ENCODE results near the gene HPS4.
A peak's percentile ranks its signal among the peaks of the same experiment; 100 is the strongest.
"Not testable (repeated sequence)": the region's sequence is repeated elsewhere in the genome, so short reads cannot be mapped to it uniquely, and the experiment has no call there.

Gene HPS4

GRCh38 chr22:26442086-26442756, 41.4 kb downstream of the HPS4 start:
- no peak for DNase-seq (ENCODE audit: low read depth)

GRCh38 chr22:26439559-26439958, 44.0 kb downstream of the HPS4 start:
- no peak for DNase-seq (ENCODE audit: low read depth)

- not testable (repeated sequence) for DNase-seq (ENCODE audit: low read depth)
Observed at GRCh38 chr22:26438776-26439175, 44.8 kb downstream of the HPS4 start.

- no peak for DNase-seq (ENCODE audit: low read depth)
Observed at GRCh38 chr22:26437694-26438392, 45.7 kb downstream of the HPS4 start.

- no peak for DNase-seq (ENCODE audit: low read depth)
Observed at GRCh38 chr22:26436903-26437515, 46.6 kb downstream of the HPS4 start.

GRCh38 chr22:26435327-26436093, 48.1 kb downstream of the HPS4 start:
- no peak for DNase-seq (ENCODE audit: low read depth)

GRCh38 chr22:26433805-26434204, 49.8 kb downstream of the HPS4 start:
- no peak for DNase-seq (ENCODE audit: low read depth)

- DNase-seq (ENCODE audit: low read depth), result no peak
Observed at GRCh38 chr22:26432619-26433311, 50.8 kb downstream of the HPS4 start.

GRCh38 chr22:26431261-26431995, 52.2 kb downstream of the HPS4 start:
- DNase-seq (ENCODE audit: low read depth), result no peak

- DNase-seq (ENCODE audit: low read depth), result no peak
Observed at GRCh38 chr22:26430600-26430999, 53.0 kb downstream of the HPS4 start.

GRCh38 chr22:26429458-26430286, 53.9 kb downstream of the HPS4 start:
- no peak for DNase-seq (ENCODE audit: low read depth)

GRCh38 chr22:26428515-26429457, 54.8 kb downstream of the HPS4 start, which contains the start of gene ASPHD2:
TSS of gene ASPHD2 (plus strand) at chr22:26429260. CDS start at chr22:26433616, 4,356 bp downstream.
- peak; percentile 76 for DNase-seq (ENCODE audit: low read depth)

- DNase-seq (ENCODE audit: low read depth), result no peak
Observed at GRCh38 chr22:26426924-26427323, 56.7 kb downstream of the HPS4 start.

- no peak for DNase-seq (ENCODE audit: low read depth)
Observed at GRCh38 chr22:26418620-26419019, 65.0 kb downstream of the HPS4 start.

GRCh38 chr22:26417406-26417805, 66.2 kb downstream of the HPS4 start:
- DNase-seq (ENCODE audit: low read depth), result no peak

GRCh38 chr22:26416670-26417276, 66.8 kb downstream of the HPS4 start:
- no peak for DNase-seq (ENCODE audit: low read depth)

- DNase-seq (ENCODE audit: low read depth), result no peak
Observed at GRCh38 chr22:26416256-26416655, 67.3 kb downstream of the HPS4 start.

- DNase-seq (ENCODE audit: low read depth), result no peak
Observed at GRCh38 chr22:26414347-26414746, 69.2 kb downstream of the HPS4 start.

- DNase-seq (ENCODE audit: low read depth), result no peak
Observed at GRCh38 chr22:26410386-26410785, 73.2 kb downstream of the HPS4 start.

All from activated T-cell treated with anti-CD3 and anti-CD28 coated beads for 24 hours (primary cell).